Daoy (cell line): ENCODE data around the gene FARSB. TPM values are rescaled to one million over a fixed set of nuclear protein-coding genes. Genes with fewer than 3 reads are reported as not detected.
"Not testable (repeated sequence)": the region's sequence is repeated elsewhere in the genome, so short reads cannot be mapped to it uniquely, and the experiment has no call there.

ENCODE experiments used
- DNase-seq: peaks from one replicate; pipeline ENCODE4 v3.0.0-alpha.2; 2015; ENCODE audit warnings: low read depth
- total RNA-seq: library from RNA; depleted of rRNA; stranded (reverse); fragments of >200 nt; shearing (Covaris generic); gene quantifications from 2 replicates; pipeline ENCODE4 v1.2.3, GENCODE V29; 2014

The FARSB gene
- total RNA-seq, 1 experiment from 2014 or later: 38.9 TPM

DNA sequence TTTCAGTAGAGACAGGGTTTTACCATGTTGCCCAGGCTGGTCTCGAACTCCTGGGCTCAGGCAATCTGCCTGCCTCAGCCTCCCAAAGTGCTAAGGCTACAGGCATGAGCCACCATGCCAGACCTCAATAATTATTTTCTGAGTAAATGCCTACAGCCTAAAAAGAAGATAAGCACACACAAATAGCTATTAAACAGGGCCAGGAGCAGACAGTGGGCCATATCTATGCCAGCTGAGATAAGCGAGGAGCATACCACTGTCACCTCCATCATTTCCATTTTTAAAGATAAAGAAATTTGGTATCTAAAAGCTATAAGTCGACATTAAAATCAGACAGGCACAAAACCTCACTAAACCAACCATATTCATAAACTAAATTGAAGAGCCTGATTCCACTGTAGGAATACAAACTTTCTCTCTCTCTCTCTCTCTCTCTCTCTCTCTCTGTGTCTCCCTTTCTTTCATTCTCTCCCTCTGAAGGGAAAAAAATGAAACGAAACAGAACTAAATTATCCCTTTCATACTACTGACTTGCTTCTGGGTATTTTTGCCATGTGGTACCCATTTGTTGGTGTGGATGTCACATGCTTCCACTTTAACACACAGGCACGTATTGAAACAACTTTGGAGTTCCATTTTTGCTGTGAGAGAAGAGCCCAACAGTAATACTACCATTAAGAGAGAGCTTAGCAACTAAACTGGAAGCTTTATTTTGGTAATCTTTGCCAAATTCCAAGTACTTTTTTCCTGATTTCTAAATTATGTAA lies 51.0 kb downstream of the FARSB start:
- DNase-seq: no peak

DNA sequence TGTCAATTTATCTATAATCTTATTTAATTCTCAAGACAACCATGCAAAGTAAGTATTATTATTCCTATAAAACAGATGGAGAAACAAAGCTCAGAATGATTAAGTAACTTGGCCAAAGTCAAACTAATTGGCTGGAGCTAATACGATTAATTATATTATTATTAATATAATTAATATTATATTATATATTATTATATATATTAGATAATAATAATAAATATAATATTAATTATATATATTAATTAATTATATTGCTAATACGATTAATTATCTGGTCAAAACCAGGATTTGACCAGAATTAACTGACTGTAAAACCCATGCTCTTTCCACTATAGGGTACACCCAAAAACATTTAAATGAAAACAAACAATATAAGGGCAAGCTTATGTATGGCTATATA lies 52.4 kb downstream of the FARSB start:
- DNase-seq: no peak

DNA sequence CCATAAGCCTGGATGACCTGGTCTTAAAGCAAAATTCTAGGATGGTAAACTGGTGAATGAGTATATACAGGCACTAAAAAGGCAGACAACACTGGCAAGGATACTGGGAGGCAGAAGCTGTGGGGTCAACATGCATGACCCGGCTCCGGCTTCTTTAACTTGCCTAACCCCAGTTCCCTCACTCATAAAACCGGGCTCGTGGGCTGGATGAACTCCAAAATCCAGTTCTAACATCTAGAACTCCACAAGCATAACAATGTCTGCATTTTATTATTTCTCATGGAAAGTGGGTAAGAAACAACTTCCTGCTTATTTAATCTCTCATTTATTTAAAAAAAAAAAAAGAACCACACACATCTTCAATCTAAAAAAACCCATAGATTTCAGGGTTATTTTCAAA lies 57.3 kb downstream of the FARSB start:
- DNase-seq: no peak

DNA sequence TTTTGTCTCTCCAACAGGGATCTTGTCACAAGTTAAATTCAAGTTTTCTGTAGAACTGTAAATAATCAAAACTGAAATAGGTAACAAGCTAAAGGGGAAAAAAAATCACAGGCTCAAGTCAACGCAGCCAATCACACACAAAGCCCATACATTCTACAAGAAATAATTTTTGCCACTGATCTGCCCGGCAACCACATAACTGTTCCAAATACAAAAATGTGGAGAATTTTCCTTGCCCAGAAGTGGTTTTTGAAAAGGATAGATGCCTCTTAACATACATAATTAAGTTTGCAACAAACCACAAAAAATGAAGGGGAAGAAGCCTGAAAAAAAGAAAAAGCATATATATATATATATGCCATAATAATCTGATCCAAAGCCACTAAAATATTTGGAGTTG lies 60.3 kb downstream of the FARSB start:
- DNase-seq: no peak

DNA sequence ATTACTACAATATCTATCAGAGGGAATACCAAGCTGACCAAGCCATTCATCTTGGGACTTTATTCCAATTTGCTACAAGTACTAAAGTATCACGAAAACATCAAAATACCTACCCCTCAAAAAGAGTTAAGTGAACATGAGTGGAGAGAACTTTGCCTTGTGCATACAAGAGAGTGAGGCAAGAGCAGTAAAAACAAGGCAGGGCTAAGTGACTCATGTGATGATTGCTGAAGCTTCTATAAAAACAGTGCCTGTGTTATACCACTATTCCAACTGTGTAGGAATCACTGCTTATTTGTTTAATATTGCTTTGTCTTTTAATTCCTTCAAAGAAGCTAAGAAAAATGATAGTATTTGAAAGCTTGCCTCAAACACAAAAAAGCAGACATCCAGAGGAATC lies 61.2 kb downstream of the FARSB start:
- DNase-seq: no peak

DNA sequence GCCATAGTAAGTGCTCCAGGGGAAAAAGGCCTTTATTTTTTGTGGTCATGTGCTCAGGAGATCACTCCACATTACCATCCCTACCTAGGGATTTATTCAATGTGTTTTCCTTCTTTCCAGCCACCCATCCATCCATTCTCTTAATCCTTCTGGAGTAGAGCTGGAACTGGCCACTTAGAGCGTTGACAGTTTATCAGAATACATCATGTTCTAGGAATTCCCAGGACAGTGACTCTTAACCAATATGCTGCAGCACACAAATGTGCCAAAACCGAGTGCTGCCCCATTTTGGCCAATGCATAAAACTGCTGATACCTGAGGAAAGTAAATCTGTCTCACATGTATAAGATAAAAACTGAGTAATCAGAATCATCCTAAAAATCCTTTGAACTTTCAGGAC lies 63.7 kb downstream of the FARSB start:
- no peak for DNase-seq

DNA sequence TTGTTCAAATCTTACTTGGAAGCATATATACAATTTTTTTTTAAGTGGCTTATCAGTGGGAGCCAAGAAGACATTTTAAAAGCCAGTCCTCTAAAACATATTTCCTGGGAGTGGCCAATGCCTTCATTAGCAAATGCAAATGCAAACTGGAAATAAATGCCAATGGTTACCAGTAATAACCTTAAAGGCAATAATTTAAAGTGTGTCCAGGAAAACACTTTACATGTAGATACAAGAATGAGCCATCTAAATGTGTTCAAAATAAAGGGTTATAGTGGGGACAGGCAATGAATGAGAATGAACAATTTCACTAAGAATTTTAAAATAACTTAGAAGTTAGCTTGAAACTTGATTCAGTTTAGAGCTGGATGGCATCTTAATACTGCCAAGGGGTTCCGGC lies 64.2 kb downstream of the FARSB start:
- no peak for DNase-seq

DNA sequence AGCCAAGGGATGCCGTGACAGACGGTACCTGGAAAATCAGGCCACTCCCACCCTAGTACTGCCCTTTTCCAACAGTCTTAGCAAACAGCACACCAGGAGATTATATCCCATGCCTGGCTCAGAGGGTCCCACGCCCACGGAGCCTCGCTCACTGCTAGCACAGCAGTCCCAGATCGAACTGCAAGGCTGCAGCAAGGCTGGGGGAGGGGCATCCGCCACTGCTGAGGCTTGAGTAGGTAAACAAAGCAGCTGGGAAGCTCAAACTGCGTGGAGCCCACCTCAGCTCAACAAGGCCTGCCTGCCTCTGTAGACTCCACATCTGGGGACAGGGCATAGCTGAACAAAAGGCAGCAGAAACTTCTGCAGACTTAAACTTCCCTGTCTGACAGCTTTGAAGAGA lies 71.3 kb downstream of the FARSB start:
- DNase-seq: not testable (repeated sequence)

DNA sequence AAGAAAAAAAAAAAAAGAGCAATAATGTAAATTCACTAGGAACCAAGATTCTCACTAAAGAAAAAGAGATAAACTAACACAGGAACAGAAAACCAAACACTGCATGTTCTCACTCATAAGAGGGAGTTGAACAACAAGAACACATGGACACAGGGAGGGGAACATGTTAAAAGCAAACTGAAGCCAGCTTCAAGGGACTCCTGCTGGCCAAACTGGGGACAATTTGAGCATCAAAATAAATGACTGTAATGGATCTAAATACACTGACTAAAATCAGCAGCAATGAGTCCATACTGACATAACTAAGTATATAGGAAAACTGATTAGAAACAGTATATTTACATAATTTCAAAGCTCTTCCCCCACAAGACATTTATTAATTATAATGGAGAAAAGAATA lies 73.0 kb downstream of the FARSB start:
- no peak for DNase-seq

DNA sequence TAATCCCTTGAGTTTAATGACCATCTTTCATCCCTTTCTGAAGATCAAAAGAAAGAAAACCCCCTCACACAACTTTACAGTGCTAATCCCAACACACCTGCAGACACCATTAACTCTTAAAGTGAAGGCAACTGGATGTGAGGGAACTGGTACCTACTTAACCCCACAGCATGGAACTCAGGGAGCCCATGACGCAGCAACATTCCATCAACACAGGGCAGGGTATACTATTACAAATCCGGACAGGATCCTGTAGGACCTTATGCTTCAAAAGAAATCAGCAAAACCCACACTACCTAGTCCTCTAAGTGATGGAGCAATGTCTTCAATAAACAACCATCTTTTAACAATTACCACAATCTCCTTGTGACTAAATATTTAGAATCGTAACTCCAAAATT lies 78.6 kb downstream of the FARSB start:
- no peak for DNase-seq

DNA sequence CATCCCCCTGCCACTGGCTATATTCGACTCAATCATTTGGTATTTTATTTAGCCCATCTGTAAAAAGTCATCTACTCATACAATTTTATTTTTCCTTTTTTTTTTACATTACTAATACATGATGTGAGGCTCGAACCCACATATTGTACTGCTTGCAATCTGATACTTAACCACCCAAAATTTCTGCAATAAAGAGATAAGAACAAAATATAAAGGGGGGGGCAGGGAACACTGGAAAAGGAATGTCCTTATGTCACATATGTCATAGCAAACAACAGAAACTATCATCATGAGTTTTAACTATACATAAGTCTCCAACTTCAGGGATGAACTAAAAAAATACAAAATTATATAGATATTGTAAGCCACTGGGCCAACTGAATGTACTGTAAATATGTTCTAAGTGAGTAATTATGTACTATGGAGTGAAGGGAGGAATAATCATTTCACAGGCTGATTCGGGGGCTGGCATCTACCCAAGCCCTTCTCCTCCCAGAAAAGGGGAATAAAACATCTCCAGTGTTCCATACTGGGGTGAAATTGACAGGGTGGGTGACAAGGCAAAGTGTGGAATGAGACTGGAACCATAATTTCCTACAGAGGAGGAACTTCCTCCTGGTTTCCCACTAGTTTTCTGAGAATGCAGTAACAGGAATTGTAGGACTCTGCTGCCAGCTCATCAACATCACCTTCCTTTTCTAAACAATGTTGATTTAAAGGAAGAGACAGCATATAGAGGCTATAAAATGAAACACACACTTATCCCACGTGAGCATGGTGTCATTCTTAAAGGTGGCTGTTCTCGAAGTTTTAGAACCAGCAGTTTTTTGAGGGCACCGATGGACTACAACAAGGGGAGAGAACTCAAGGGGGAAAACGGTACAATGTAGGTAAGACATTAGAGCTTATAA lies 79.5 kb downstream of the FARSB start:
- no peak for DNase-seq

DNA sequence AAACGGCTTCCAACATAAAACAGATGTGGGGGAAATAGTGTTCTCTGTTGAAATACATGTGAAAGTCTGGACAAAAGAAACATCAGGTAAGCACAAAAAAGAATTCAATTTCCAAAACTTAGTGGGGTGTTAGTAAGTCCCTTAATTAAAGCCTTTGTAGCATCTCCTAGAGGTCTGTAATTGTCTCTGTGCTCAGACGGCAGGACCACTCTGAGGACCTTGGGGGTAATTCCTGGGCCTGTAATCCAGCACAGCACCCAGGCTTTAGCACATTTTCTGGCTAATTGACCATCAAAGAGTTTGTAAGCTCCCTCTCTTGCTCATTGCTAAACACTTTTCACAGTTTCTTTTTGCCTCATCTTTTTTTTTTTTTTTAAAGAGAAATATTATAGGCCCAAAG lies 80.3 kb downstream of the FARSB start:
- DNase-seq: no peak

DNA sequence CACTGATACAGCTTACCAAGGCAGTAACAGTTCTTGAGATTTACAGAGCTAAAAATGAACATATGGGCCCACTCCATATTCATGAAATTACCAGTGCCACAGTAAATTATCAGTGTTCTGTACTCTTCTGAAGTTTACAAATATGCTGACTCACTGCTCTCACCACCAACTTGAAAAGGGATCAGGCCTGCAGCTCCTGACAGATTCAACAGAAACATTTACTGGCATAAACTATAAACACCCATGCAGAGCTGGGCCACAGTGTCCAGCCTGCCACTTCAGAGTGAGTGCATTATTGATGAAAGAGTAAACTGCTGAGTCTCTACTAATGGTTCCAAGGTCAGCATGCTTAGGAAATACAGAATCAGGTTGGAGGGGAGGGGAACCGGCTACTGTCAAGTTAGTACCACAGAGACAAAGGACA lies 83.1 kb downstream of the FARSB start:
- DNase-seq: no peak

DNA sequence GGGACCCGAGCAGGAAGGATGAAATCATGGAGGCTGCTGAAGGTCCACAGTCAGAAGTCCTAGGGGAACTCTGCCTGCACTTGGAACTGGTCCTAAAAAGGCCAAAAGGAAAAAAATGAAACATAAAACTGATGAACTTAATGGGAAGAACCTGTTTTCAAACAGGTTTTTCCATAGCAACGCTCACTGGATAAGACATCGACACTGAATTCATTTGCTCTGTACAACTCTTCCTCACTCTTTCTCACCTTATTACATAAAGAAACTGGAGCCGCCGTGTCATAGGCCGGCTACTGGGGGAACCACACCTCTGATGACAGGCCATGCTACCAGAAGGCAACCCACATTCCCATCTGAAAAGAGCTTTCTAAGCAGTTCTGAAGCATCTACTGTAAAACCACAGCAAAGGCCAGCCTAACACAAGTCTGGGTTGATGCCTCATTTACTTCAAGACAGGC lies 83.6 kb downstream of the FARSB start:
- DNase-seq: no peak

DNA sequence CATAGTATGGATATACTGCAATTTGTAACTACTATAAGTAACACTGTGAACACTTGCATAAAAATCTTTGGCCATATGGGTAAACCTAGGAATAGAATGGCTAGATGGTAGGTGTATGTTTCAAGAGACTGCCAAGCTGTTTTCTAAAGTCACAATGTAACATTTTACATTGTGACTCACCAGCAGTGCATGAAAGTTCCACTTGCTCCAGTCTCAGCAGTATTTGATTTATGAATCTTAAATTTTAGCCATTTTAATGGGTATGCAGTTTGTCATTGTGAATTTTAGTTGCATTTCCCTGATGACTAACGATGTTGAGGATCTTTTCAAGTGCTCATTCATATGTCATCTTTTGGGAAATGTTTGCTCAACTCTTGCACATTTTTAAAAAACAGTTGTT lies 86.1 kb downstream of the FARSB start:
- DNase-seq: no peak

DNA sequence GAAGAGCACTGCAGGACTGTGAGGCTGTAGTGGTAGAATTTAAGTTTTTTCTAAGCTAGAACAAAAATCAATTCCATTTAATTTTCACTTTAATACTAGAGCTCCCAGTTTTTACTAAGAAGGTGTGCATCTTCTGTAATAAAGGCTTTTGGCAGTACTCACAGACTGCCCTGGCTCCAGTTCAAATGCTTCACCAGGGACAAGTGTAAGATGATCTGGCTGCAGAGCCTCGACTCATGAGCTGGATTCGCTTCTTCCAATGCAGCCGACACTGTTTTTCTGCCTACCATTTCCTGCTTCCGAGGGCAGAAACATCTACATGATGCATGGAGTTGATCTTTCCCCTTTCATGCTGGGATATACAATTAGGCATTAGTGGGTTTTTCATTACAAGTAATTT lies 87.0 kb downstream of the FARSB start:
- peak; percentile 11 for DNase-seq

DNA sequence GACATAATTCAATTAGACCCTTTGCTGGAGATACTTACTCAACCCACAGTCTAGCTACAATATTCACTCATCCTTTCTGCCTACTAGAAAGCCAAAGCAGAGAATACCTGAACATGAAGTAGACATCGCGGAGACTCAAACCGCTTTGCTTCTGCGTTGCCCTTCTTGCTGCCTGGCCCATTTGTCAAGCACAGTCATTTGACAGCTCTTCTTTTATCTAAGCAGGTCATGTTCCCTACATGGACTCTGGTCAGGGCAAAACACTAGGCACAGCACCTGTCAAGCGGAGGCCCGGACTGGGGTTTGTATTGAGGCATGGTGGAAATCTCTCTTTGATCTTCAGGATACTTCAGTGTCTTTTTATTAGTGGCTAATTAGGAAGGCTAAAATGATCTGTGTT lies 89.7 kb downstream of the FARSB start:
- DNase-seq: no peak

DNA sequence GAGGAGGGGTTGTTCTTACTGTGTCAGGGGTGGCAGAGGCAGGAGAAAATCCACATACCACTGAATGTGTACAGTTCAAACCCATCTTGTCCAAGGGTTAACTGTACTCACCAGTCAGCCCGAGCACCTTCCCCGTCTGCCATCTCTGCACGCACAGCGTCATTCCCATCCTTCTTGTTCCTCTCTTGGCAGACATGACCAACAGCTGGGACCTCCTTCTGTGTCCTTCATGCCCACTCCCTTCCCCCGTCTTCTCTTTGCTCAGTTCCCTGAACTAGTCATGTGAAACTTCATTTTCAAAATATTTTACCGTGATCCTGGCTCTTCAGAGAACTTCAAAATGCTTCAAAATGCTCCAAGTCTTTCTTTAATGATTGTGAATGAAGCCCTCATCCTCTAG lies 92.0 kb downstream of the FARSB start:
- DNase-seq: no peak

DNA sequence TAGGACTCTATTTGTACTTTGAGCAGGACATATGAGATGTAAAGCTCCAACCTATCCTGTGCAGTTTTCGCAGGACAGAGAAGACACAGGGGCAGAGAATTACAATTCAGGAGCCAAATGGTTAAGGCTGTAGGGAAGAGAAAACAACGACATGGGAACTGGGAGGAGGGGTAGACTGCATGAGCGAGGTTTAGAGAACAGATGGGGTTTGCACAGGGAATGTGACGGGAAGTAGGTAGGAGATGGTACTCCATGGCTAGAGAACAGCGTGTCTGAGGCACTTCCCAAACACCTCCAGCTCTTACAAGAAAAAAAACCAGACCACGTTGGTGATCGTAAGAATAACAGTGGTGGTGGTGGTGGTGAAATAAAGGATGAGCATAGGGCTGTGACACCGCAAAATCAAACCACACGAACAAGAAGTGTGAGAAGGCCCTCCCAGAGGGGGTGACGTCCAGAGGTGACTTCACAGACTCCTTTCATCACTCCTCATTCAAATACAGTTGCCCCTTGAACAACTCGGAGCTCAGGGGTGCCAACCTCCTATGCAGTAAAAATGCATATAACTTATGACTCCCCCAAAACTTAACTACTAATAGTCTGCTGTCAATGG lies 92.7 kb downstream of the FARSB start:
- DNase-seq: no peak

DNA sequence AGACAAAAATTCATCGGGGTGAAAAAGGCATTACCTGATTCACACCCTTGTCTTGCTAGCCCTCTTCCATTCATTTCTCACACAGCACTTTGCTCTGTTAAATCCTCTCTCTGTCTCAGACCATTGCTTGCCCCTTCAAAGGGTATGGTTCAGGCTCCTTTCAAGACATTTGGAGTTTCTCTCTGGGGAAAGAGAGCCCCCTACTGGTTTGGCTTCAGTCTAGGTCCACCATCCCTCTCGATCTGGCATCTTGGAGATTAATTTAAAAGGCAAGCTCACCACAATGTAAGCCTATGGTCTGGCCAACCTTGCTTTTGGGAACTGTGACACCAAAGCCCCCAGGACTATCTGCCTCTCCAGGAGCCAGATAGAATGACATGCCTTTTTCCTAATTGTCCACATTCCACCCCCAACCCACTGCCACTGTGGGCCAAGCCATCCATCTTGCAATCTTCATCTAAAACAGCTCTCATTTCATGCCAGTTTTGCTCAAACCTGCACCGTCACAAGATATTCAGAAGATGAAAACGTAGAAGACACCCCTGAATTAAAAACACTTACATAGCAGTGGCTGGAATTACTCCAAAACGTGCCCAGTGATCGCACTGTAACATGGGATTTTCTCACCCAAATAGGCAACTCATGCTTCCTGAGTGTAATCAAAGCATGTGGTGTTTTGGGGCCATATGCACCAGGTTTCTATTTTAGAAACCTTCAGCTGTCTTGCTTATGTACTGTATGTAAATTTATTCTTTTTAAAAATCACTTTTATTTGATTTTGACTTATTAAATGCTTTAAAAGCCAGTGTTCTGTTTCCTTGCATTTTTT lies 93.9 kb downstream of the FARSB start:
- peak; percentile 35 for DNase-seq

DNA sequence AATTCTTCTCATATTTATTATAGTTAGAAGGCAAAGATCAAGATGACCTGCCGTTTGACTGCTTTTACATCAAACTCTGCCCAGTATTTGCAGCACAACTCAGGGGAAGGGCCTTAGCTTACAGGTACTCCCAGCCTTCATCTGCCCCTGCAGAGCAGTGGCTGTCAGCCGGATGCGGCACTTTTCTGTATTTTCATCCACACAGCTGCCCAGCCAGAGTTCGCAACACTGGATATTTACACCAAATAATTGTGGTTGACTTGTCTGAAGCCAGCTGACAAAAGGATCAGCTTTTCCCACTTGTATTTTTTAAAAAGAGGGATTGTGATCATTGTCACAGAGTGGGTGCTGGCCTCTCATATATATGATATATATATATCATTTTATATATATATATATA lies 94.7 kb downstream of the FARSB start:
- no peak for DNase-seq

DNA sequence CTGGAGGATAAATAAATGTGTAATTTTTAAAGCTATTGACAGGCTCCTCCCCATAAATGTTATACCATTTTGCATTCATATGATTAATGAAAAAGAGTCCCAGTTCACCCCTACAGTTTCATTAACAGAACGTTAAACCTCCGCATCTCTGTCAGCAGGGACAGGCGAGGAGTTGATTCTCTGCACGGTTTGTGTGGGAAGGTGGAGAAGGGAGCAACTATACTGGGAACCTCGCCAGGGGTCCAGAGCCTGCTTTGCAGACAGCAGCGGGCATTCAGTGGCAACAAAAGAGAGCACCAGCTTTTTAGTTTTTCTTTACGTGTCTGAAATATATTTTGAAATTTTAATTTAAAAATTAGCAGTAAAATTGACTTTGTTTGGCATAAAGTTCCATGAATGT lies 101.4 kb downstream of the FARSB start:
- DNase-seq: no peak
